Thyroid gland (tissue), 4 donors: ENCODE measurements around the gene LRGUK. TPM values are rescaled to one million over a fixed set of nuclear protein-coding genes. Genes with fewer than 3 reads are reported as not detected.

Experiments used
- DNase-seq, 2 donors: peaks; one replicate each; pipeline ENCODE4 v3.0.0-alpha.2; 2019
- H3K27ac ChIP-seq, 3 donors: fragments of 200-600 bp; sonication (generic); 1 replicate in 2 of 3; 2 replicates in 1 of 3; pipeline ENCODE4 v1.5.1; 2016 to 2019; ENCODE audit warnings: mild to moderate bottlenecking in 1 of 3, moderate library complexity in 1 of 3
- H3K27me3 ChIP-seq: fragments of 200-600 bp; sonication (generic); one replicate; pipeline ENCODE4 v1.5.1; 2019
- H3K36me3 ChIP-seq, 2 donors: fragments of 200-600 bp; sonication (generic); one replicate each; pipeline ENCODE4 v1.5.1; 2016 to 2019
- H3K4me1 ChIP-seq, 2 donors: fragments of 200-600 bp; sonication (generic); one replicate each; pipeline ENCODE4 v1.5.1; 2017 to 2019
- H3K4me3 ChIP-seq, 3 donors: fragments of 200-600 bp; sonication (generic); replicated peaks in 1 of 3; 1 replicate in 2 of 3; 2 replicates in 1 of 3; pipeline ENCODE4 v1.5.1; 2016; ENCODE audit warnings: mild to moderate bottlenecking in 1 of 3
- H3K9me3 ChIP-seq: fragments of 200-600 bp; sonication (generic); one replicate; pipeline ENCODE4 v1.5.1; 2017
- POLR2A ChIP-seq, 2 donors: fragments of 450-650 bp; IDR thresholded peaks; one replicate each; pipeline ENCODE4 v1.6.1; 2017; ENCODE audit warnings: antibody characterized with exemption in 2 of 2, mild to moderate bottlenecking in 2 of 2, moderate library complexity in 1 of 2
- WGBS, 2 donors: methylation state at CpG; one replicate each; pipeline ENCODE4 v1.1.5; 2017; 5-methylcytosine and 5-hydroxymethylcytosine counted together
- intact Hi-C: fragments of 100-400 bp; cut with DNase I; formaldehyde crosslinking; loops from one replicate; pipeline ENCODE4 v1.15.1; 2023
- total RNA-seq, 4 donors: library from RNA; depleted of rRNA; stranded (reverse); fragments of >200 nt; gene quantifications; one replicate each; pipeline ENCODE4 v1.2.3, GENCODE V29; 2016
- TF ChIP-seq, protein P1 (sequence below), 6 experiments: fragments of 200-600 bp in 3 of 6; fragments of 450-650 bp in 3 of 6; sonication (generic) in 3 of 6; IDR thresholded peaks; one replicate each; pipeline ENCODE4 v1.5.1; 2016 to 2019; ENCODE audit warnings: antibody characterized with exemption in 6 of 6, mild to moderate bottlenecking in 2 of 6, inconsistent platforms in 1 of 6, moderate library complexity in 1 of 6

The LRGUK gene
- total RNA-seq, 4 donors from 2014 or later, result 0.67 to 3.7 (median 2.7) TPM

DNA sequence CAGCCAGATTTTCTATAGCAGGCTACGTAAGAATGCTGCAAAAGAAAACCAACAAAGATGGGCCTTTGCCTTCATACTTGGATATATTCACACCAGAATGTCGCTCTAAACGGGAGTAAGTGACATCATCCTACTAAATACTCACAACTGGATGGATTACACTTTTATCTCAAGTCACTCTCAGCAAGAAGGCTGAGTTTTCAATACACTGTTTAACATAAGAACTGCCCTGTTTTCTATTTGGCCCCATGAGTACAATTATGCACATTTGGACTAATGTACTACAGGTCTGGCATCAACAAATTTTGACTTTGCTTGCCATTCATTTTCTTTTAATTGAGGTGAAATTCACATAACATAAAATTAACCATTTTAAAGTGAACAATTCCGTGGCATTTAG, 181.4 kb downstream of the LRGUK start:
- TF ChIP-seq, protein P1, sequence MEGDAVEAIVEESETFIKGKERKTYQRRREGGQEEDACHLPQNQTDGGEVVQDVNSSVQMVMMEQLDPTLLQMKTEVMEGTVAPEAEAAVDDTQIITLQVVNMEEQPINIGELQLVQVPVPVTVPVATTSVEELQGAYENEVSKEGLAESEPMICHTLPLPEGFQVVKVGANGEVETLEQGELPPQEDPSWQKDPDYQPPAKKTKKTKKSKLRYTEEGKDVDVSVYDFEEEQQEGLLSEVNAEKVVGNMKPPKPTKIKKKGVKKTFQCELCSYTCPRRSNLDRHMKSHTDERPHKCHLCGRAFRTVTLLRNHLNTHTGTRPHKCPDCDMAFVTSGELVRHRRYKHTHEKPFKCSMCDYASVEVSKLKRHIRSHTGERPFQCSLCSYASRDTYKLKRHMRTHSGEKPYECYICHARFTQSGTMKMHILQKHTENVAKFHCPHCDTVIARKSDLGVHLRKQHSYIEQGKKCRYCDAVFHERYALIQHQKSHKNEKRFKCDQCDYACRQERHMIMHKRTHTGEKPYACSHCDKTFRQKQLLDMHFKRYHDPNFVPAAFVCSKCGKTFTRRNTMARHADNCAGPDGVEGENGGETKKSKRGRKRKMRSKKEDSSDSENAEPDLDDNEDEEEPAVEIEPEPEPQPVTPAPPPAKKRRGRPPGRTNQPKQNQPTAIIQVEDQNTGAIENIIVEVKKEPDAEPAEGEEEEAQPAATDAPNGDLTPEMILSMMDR (IDR thresholded peaks at IDR 0.05), result no peak
- TF ChIP-seq POLR2A (IDR thresholded peaks at IDR 0.05), result no peak
- H3K27ac ChIP-seq, result no peak overlapping the region
- intact Hi-C loops, result no loop called here
- no peaks in the 10 kb centered on the region for H3K27me3 ChIP-seq
- H3K4me3 ChIP-seq, result no peak overlapping the region
- WGBS, 2 donors, result 94 to 95% methylated on average over 4 of the region's 4 CpGs
- DNase-seq, result no peak
- H3K36me3 ChIP-seq, result no peaks in the 10 kb centered on the region
- no peaks in the 10 kb centered on the region for H3K4me1 ChIP-seq
- no peaks in the 10 kb centered on the region for H3K9me3 ChIP-seq

DNA sequence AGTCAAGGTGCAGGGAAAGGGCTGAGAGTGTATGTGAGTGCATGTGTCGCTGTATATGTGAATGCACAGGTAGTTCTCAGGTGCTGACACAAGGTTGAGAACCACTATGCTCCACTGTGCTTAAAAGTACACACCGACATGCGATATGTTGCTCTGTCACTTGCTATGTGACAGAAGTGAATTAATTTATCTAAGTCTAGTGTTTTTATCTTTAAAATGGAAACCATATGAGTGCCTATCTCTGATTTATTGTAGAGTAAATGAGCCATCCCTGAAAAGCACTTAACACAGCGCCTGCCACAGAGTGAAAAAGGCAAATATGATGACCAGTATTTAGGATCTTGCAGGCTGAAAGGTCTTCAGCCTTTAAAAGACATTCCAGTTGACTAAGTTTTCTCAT, 184.7 kb downstream of the LRGUK start:
- no peak for DNase-seq
- 98 to 100% methylated on average over 4 of the region's 4 CpGs for WGBS, 2 donors

DNA sequence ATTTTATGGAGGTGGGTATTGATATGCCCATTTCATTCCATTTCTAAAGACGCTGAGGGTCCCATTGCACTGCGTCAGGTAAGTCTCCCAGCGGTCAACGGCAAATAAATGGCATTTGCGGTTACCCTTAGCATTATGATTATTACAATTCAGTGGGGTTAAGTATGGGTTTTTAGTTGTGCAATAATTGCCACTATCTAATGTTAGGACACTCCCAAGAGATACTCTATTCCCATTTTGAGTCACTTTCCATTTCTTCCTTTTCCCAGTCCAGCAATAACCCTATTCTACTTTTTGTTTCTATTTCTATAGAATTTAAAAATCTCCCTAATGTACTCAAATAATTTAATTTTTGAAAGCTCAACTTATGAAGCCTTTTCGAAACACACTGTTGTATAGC, 185.6 kb downstream of the LRGUK start:
- Histone ChIP-seq H3K27me3 (no peaks in the 10 kb centered on the region), H3K4me1 (peaks cover 0 to 9% of the 10 kb centered on the region in 2 donors), H3K9me3 (no peaks in the 10 kb centered on the region), H3K4me3 (no peak overlapping the region), H3K27ac (no peak overlapping the region), H3K36me3 (no peaks in the 10 kb centered on the region)
- intact Hi-C loops, result no loop called here
- TF ChIP-seq, protein P1 (IDR thresholded peaks at IDR 0.05), result no peak
- no peak for TF ChIP-seq POLR2A (IDR thresholded peaks at IDR 0.05)
- DNase-seq, result no peak
- whole genome bisulfite sequencing, 2 donors, result 83 to 90% methylated on average over 6 of the region's 6 CpGs

More for the DNA sequence above, 184.7 kb downstream of the LRGUK start:
- Histone ChIP-seq H3K27me3 (no peaks in the 10 kb centered on the region), H3K4me1 (peaks cover 0 to 6% of the 10 kb centered on the region in 2 donors), H3K4me3 (no peak overlapping the region), H3K36me3 (no peaks in the 10 kb centered on the region), H3K27ac (no peak overlapping the region), H3K9me3 (no peaks in the 10 kb centered on the region)
- intact Hi-C loops, result no loop called here
- no peak for TF ChIP-seq POLR2A (IDR thresholded peaks at IDR 0.05)
- TF ChIP-seq, protein P1 (IDR thresholded peaks at IDR 0.05), result no peak

DNA sequence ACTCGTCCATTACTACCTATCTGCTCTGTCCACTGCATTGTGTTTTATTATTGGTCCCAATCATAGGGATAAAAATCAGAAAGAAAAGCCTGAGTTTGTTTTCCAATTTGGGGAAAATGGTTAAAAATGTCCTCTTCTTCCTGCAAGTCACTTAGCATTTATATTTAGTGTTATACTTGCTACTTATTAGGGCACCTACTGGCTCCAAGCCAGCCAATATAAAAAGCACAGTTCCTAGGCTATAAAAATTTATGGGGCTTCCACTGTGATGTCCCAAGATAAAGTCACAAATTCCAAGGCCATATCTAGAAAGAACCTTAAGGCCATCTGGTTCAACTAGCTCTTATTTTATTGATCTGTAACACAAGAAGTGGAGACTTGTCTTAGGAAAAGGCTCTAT, 186.4 kb downstream of the LRGUK start:
- Histone ChIP-seq H3K4me3 (no peak overlapping the region), H3K27ac (no peak overlapping the region), H3K9me3 (no peaks in the 10 kb centered on the region), H3K36me3 (no peaks in the 10 kb centered on the region), H3K27me3 (no peaks in the 10 kb centered on the region), H3K4me1 (peaks cover 0 to 9% of the 10 kb centered on the region in 2 donors)
- DNase-seq, result no peak
- TF ChIP-seq, protein P1 (IDR thresholded peaks at IDR 0.05), result no peak
- TF ChIP-seq POLR2A (IDR thresholded peaks at IDR 0.05), result no peak
- WGBS, 2 donors, result 92 to 98% methylated on average over 1 of the region's 1 CpG
- intact Hi-C loops, result no loop called here

Other genes with a start within 250 kb of the LRGUK start
- 10 to 100 TPM in 1 of 4 donors, 1 to 10 TPM in 3; 8.0 to 11.3 (median 8.9) TPM for gene SLC35B4, start 189.6 kb downstream of the LRGUK start, total RNA-seq